Stimulated activated CD4-positive, alpha-beta T cell treated with anti-CD3 and anti-CD28 coated beads, Interleukin-1b, Interleukin-23, amount 100 ng/mL, for 1 hour (primary cell): ENCODE data around the gene ZNFX1.

Experiments used
- DNase-seq, 2 donors: peaks; one replicate each; pipeline ENCODE4 v3.0.0-alpha.2; 2020; ENCODE audit warnings: low read depth in 2 of 2

The ZNFX1 gene

DNA sequence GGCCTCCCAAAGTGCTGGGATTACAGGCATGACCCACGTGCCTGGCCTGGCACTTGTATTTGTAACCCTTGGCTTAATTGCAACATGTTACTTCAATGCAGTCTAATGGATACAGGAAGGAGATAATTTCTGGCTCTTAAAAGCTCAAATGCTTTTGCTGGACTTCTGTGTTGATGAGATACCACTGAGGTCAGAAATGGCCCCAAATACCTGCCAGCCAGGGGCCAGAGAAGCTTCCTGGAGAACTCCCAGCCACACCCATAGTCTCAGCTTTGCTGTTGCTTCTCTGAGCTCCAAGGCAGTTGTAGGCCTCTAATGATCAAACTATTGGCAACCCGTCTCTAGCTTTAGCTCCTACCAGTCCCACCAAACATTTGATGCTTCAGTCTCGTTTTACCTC is 14.2 kb upstream of the ZNFX1 start:
- DNase-seq: no peak

DNA sequence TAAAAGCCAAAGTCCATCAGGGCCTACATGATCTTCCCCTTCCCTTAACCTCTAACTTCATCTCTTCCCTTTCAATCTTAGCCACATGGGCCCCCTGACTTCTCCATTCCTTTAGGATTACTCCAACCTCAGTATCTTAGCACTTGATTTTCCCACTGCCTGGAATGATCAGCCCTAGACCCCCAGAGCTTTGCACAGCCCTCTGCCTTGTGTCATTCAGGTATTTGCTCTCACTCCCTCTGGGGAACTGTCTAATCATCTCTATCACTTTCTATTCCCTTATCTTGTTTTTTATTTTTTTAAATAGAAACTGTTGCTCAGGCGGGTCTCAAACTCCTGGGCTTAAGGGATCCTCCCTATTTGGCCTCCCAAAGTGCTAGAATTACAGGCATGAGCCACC is 13.3 kb upstream of the ZNFX1 start:
- DNase-seq: no peak

DNA sequence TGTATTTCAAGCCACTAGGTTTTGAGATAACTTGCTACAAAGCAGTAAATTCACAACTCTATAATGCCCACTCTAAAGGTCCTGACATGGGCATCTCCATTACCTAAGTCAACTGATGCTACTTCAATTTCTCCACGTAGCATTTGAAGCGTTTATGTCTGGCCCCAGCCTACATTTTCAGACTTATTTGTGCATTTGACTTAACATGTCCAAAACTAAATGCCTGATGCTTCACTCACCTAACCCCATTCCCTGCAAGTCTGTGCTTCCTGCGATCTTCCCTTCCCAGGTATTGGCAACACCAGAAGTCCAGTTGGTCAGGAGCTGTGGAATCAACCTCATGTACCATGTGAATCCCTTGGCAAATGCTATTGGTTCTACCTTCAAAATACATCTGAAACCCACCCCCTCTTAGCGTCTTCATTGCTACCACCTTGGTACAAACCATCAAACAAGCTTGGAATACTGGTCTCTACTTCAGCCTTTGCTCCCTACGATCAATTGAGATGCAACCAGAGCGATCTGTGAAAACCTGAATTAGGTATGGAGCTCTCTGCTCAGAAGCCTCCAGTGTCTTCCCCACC is 12.8 kb upstream of the ZNFX1 start:
- DNase-seq: no peak

DNA sequence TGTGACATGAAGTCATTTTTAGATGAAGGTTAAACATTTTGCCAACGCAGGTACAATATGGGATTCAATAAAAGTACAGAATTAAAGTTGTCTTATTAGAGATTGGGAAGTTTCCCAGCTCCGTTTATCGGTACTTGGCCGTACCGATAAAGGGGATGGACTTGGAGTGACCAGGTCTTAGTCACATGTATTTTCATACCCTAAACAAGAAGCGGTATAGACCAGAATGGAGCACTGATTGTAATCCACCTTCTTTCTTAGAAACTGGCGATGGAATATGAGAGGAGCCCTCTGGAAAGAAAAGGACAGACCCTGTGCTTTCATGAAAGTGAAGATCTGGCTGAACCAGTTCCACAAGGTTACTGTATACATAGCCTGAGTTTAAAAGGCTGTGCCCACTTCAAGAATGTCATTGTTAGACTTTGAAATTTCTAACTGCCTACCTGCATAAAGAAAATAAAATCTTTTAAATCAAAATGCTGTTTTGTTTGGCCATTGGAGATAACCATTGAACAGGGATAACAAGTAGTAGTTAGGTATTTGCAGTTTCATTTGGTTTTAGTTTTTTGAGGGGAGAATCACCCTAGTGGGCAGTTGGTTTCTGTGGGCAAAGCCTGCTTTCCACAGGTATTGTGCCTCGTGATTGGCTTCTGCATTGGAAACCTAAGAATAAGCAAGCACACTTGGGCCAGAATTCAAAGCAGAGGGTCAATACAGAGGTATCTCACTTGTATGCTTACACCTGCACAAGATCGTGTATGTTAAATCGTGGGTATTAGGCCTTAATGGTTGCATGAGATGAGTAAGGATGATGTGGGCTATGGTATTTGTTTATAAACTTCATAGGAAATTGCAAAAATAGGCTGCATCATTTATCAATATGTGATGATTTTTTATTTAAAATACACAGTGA is 11.2 kb upstream of the ZNFX1 start:
- DNase-seq: no peak

DNA sequence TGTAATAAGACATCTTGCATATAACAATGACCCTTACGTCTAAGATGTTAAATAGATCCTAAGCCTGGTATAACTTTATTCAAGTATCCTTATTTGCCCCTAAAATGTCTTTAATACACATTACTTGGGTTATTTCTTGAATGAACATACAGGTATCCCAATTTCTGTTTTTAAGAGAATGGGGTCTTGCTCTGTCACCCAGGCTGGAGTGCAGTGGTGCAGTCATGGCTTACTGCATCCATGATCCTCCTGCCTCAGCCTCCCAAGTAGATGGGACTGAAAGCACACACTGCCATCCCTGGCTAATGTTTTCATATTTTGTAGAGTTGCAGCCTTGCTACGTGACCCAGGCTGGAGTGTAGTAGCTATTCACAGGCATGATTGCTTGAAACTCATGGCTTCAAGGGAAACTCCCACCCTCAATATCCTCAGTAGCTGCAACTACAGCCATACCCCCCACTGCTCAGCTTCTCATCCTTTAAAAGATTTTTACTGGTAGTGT is 10.4 kb upstream of the ZNFX1 start:
- no peak for DNase-seq

DNA sequence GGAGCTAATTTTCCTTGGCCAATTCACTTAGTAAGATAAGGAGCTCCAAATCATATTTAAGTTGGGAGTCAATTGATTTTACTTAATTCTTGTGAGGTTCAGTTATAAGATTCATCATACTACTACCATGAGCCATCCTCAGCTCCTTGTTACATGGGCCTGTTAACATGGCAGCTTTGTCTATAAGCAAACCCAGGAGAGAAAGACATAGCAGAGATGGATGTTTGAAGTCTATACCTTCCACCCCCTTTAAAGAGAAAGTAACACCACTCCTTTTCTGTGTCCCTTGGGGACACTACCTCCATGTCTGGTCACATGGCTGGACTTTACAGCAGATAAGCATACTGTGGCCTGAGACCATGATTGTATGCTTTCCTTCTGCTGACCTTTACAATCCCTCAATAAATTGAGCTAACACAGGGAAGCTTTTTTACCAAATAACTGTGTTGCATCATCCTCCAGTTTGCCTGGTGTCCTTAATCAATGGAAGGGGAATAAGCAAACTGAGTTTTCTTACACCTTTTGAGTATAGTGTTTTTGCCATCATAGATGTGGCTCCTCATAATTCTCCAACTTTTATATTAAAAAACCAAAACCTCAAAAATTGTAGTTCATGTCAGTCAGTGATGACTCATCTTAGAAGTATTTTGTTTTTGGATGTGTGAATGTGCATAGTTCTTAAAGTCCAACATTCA is 9.8 kb upstream of the ZNFX1 start:
- DNase-seq: no peak

DNA sequence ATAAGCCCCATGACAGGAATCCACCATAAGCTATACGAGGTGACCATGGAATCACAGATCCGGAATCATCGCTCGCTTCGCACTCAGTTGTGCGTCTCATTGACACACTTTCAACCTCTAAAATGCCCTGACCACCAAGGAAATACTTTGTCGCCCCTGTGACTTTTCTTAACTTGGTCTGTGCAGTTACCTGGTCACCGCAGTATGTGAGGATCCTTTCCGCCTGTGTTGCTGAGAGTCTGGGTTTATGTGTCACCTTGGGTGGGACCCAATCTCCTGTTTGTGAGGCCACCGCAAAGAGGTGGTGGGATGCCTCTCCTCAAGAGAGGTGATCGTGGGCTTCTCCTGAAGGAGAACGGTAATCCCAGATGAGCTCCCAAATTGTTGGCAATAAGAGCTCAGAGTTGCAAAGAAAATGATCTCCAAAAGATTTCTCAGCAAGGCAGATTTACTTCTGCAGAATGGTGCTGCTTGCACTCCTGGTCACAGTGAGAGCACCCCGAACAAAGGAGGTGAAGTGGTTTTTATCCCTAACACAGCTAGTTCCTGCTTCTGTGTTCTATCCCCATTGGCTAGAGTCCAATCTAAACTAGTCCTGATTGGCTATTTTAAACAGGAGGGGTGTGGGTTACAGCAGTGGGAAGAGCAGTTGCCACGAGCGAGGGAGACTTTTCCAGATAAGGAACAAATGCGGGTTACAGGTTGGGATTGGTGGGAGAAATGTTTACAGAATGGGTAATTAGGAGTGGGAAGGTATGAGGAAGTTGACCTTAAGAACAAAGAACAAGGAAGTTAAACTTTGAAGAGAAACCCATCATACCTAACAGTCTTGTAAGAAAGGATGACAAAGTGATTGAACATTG is 9.1 kb upstream of the ZNFX1 start:
- DNase-seq: no peak

DNA sequence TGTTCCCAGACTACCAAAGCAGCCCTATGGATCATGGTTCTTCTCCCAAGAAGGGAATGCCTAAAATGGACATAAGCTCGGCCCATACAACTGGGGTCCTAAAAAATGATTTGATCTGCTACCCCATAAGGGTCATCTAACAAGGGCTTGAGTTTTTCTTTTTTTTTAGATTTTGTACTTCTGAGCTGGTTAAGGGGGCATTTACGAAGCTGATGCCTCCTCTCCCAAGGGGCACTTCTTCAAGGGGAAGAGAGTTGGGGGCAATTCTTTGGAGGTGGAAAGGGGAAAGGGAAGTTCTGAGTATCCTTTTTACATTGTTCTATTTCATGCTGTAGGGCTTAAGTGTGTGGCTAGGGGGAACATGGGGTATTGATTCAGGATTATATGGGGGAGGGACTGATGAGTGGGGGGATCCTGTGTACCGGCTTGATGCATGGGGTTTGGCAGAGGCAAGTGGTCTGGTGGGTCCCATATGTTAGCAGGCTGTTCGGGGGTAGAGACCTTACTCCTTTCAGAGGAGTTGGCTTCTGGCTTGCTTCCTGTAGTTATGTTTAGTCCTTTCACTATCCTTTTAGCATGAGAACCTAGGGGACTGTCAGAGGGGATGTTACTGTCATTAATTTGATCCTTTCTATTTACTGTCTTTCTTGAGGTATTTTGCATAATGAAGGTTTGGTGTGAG is 8.1 kb upstream of the ZNFX1 start:
- DNase-seq: no peak

DNA sequence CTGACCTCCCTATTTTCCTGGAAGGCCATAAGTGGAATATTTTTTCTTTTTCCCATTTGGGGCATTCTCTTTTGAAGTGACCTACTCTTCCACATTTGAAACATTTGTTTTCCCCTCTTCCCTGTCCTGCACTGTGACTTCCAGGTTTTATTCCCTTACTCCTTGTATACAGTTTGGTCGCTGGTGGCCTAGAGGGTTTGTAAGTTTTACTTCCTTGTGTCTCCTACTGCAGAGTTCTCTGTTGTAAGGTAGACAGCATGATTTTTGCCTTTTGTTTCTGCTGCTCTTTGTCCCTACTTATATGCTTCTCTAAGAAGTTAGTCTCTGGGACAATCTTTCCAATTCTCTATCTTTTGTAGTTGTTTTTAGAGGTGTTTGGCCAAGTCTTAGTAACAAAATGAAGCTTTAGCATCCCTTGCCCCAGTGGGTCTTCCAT is 7.4 kb upstream of the ZNFX1 start:
- DNase-seq: no peak

DNA sequence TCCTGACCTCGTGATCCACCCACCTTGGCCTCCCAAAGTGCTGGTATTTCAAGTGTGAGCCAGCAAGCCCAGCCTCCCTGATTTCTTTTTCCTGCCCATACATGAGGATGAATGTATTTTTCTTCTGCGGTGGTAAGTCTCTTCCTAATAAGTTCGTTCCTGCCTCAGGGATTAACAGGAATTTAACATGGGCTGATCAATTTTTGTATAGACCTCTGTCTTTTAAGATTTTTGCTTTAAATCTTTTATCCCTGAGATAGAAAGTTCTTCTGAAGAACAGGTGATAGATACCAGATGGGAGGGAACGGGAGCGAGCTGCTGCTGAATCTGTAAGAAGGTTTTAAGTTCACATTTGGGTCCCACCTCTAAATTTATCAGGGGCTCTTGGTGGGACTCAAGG is 7.0 kb upstream of the ZNFX1 start:
- DNase-seq: no peak

DNA sequence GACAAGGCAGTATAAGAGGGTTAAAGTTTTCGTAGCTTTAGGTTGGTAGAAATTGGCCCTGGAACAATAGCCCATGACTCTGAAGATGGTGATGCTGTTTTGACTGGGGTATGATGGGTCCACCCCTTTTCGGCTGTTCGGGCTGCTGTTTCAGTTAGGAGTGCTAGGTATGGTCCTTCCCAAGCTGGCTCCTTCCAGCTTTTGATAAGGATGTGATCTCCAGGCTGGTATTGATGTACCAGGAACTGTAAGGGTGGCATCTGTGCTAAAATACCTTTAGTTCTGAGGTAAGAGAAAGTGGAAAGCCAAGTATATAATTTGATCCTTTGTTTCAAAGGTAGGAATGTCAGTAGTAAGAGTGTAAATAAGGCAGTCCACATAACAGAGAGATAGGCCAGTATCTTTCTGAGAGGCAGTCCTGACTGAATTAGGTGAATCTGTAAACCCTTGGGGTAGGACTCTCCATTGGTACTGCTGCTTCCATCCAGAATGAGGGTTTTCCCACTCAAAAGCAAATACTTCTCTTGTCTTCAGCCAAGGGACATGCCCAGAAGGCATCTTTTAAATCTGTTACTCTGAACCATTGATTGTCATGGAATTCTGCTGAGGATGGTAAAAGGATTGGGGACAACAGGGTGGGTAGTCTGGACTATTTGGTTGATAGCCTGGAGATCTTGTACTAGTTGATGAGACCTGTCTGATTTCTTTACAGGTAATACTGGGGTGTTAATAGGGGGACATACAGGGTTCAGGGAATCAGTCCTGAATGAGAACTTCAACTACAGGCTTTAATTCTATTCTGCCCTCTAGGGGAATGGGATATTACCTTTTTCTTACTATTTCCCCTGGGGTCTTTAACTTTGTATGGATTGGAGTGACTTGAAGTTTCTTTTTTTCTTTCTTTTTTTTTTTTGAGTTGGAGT is 6.1 kb upstream of the ZNFX1 start:
- no peak for DNase-seq

DNA sequence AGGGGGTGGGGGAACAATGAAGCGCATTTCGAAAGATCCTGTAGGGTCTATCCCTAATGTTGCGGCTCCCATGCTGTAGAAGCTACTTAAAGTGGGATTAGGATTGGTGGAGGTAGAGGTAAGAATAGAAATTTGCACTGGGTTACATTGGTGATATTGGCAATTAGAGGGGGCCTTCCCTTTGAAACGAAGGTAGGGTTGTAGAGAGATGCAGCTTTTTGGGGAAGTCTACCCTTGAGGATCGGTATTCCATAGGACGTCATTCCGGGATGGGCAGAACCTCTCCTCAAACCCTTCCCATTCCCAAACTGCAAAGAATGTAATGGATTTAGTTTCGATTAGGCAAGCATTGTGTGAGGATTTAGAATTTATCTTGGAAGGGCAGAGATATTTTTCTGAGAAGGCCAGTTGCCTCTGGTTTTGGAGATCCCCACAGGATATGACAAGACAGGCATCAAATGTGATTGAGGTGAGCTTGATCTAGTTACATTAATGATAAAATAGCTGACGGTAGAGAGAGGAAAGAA is 5.4 kb upstream of the ZNFX1 start:
- DNase-seq: no peak

DNA sequence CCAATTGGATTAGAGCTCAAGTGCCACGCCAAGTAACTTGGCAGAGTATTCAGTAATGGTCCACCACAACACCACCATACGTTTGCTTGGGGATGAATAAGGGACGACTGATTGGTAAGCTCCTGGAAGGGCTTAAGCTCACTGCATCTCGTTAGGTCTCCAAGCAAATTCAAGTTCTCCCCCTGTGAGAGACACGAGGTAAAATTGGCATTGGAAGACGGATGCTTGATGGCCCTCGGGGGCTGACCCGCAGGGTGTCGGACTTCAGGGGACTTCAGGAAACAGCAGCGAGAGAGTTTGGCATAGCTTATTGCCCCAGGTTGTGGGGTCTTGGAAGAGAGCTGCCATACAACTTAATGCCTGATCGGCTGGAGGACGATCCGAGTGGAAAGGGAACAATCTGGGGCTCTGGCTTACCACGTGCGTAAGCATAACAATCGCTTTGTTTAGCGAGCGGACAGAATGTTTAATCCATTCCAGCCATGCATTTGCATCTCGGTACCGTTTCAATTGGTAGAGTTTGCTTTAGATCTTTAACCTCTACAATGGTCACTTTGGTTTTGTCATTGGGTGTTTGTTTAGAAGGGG is 4.8 kb upstream of the ZNFX1 start:
- DNase-seq: no peak

DNA sequence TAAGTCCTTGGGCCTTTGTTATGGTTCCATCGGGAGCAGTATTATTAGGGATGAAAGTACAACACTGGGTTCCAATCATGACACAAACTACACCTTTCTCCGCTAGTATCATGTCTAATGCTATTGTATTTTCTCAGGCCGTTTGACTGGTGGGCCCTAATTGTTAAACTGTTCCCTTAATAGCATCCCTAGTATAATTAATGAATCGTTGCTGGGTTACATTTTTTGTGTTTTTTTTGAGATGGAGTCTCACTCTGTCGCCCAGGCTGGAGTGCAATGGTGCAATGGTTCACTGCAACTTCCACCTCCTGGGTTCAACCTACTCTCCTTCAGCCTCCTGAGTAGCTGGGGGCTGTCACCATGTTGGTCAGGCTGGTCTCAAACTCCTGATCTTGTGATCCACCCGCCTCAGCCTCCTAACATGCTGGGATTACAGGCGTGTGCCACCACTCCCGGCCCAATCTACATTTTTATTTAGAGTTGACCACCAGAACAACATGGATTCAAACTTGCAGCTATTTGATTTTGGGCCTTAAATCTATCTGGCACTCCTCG is 4.1 kb upstream of the ZNFX1 start:
- no peak for DNase-seq

DNA sequence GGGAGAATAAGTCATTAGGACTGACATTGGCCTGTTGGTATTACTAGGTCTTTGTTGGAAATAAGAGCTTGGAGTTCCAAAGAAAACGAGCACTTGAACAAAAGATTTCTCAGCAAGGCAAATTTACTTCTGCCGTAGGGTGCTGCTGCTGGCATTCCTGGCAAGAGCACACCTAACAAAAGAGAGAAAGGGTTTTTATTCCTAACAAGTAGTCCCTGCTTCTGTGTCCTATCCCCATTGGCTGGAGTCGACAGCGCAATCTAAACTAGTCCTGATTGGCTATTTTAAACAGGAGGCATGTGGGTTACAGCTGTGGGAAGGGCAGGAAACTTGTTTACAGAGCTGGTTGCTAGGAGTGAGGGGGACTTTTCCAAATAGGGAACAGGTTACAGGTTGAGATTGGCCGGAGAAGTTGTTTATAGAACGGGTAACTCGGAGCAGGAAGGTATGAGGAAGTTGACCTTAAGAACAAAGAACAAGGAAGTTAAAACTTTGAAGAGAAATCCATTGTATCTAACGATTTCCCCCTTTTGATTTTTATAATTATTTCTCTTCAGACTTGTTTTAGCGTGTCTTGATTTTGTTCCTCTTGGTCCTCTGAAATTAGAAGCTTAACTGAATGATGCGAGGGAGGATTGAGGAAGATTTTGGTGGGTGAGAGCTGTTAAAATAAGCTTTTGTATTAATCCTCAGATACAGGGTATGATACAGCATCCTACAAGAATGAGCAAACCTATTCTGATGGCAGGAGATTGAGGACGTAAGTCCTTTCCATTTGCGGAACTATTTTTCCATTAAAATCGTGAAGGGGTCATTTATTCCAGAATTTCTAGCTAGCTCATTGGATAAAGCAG is 3.4 kb upstream of the ZNFX1 start:
- DNase-seq: no peak

DNA sequence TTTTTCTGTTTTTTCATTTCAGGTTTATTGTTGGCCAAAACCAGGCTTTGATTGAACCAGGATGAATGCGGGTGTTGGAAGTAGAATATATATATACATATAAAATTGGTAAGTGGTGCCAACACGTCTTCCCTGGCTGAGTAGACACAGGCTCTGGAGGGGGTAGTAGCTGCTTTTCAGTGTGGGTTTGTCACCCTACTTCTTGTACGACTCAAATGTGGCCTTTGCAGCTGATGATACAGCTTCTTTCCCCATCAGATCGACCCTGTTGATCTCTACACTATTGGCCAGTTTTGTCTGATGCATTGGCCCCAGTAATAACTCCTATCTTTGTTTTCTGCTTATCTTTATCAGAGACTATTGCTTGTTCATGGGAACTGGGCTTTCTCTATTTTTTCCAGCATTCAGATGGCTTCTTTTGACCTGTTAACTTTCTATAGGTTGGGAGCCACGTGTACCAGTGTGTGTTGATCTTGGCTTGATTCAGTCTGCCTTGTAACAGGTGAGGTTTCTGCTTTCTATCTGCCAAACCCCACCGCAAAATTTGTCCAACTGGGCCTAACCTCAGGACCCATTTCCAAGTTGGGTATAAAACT is 2.7 kb upstream of the ZNFX1 start:
- no peak for DNase-seq

DNA sequence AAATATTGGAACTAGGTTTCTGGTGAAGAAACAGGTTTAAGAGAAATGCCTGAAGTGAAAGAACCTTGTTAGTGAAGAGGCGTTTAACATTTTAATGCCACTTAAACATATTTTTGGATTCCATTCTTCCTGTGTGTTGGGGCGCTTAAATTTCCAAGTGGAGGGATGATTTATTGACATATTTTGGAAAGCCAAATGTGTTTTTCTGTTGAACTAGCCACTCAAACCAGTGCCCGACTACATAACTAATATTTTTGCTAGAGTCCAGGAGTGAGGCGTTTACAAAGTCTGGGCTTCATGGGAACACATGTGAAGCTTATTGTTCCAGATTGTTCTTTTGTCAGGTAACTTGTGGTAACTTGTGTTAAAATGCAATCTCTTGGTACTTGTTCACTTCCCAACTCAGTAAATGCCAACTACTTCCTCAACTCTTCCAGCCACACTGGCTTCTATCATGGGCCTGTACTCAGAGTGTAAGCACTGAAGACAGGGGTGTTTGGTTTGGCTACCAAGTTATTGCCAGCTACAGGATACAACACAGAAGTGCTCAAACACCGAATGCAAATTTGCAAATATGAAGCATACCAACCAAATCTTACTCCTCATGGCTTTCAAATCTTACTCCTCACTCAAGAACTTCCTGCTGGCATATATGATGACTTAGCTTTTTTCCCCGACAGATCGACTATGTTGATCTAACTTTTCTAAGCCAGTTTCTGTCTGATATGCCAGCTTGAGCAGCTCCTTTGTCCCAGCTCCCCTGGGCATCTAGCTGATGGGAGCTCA is 2.0 kb upstream of the ZNFX1 start:
- no peak for DNase-seq
